ENCODE results near the gene UTY. TPM values are rescaled to one million over a fixed set of nuclear protein-coding genes. Genes with fewer than 3 reads are reported as not detected.

The UTY gene
- total and polyA plus RNA-seq, 2 of the 8 experiments (the other 6 are each of a cell fraction or from before 2014, with no cell fraction given): 7.2 to 20.4 TPM

GRCh38 chrY:13227354-13227953 lies 252.4 kb downstream of the UTY start:
- H3K23ac ChIP-seq (ENCODE audit: insufficient read length): no peak overlapping the region
- no peaks in the 10 kb centered on the region for H3K4me1 ChIP-seq (replicated peaks in 1 of 4; ENCODE audit: control insufficient read depth in 3 of 4, insufficient read depth in 4 of 4, low read length in 3 of 4)
- no peak overlapping the region for H3K4me3 ChIP-seq (ENCODE audit: extremely low read depth in 1 of 4, insufficient read depth in 2 of 4, low read depth in 3 of 4, low read length in 4 of 4)
- no peak overlapping the region for H3K27ac ChIP-seq (ENCODE audit: low read depth, low read length)
- no peak overlapping the region for H2BK120ac ChIP-seq (replicated peaks; ENCODE audit: low read depth, low read length)
- no peaks in the 10 kb centered on the region for H4K20me1 ChIP-seq (replicated peaks in 1 of 2; ENCODE audit: control insufficient read depth in 1 of 2, insufficient read depth in 2 of 2, low read length in 2 of 2)
- H2BK5ac ChIP-seq (ENCODE audit: low read depth, low read length): no peak overlapping the region
- H3K23me2 ChIP-seq (ENCODE audit: low read depth, low read length): no peaks in the 10 kb centered on the region
- no peak overlapping the region for H4K5ac ChIP-seq (ENCODE audit: insufficient read length, low read depth, low read length)
- DNase-seq (ENCODE audit: low read depth in 1 of 2, low spot score in 2 of 2): no peak
- H3K9ac ChIP-seq (replicated peaks in 1 of 4; ENCODE audit: extremely low read depth in 1 of 4, low read depth in 3 of 4, low read length in 3 of 4): no peak overlapping the region
- no peak overlapping the region for H2AK5ac ChIP-seq (ENCODE audit: low read depth, low read length)
- H2BK20ac ChIP-seq (ENCODE audit: low read length): no peak overlapping the region
- 100% methylated on average over 1 of the region's 2 CpGs; no CpG with 5 or more reads in 1 of the 2 experiments for WGBS, 2 experiments (ENCODE audit: extremely low coverage in 1 of 2, insufficient coverage in 1 of 2, insufficient read length in 1 of 2, insufficient replicate concordance in 2 of 2, low coverage in 1 of 2, low lambda C conversion rate in 2 of 2, missing lambda C conversion rate in 1 of 2)
- ChIA-PET POLR2A (ENCODE audit: partially characterized antibody) (no interaction called here), CTCF (ENCODE audit: partially characterized antibody) (interaction anchor here (0.9 kb wide), 1 partner anchor 111 kb away, joined by 3 read pairs; no protein-coding TSS in a partner anchor)
- H3K4ac ChIP-seq (replicated peaks; ENCODE audit: insufficient read length, low read depth, low read length): no peak overlapping the region
- no peak overlapping the region for H3K14ac ChIP-seq (ENCODE audit: insufficient read length)
- no peak overlapping the region for H3K18ac ChIP-seq (ENCODE audit: extremely low read depth, low read length)
- no peak overlapping the region for H4K8ac ChIP-seq (ENCODE audit: extremely low read depth, insufficient read depth, low read length)
- no peaks in the 10 kb centered on the region for H3K36me3 ChIP-seq (ENCODE audit: control insufficient read depth in 2 of 4, insufficient read depth in 4 of 4, low read length in 3 of 4)
- no peak overlapping the region for H2BK12ac ChIP-seq (ENCODE audit: low read depth, low read length)
- no peak overlapping the region for H3K4me2 ChIP-seq (ENCODE audit: insufficient read depth in 1 of 2, low read depth in 2 of 2, low read length in 2 of 2)
- H4K91ac ChIP-seq (replicated peaks; ENCODE audit: insufficient read length, low read length): no peak overlapping the region
- H3K79me1 ChIP-seq (ENCODE audit: low read depth, low read length): no peaks in the 10 kb centered on the region
- H3K79me2 ChIP-seq (ENCODE audit: control insufficient read depth in 1 of 2, insufficient read depth in 2 of 2, low read length in 2 of 2): no peaks in the 10 kb centered on the region
- H2BK15ac ChIP-seq (ENCODE audit: low read length): no peak overlapping the region
- no peak for FAIRE-seq
- 0 out of 4 replicates have a peak, but pooled peaks cover 0 to 4% of the 10 kb centered on the region in 2 experiments for H3K9me3 ChIP-seq (ENCODE audit: insufficient read depth in 2 of 2, low read depth in 1 of 2, low read length in 1 of 2)
- no peak overlapping the region for H3K56ac ChIP-seq (replicated peaks; ENCODE audit: insufficient read length, low read depth, low read length)
- H2AFZ ChIP-seq (ENCODE audit: low read length): no peak overlapping the region
- no peaks in the 10 kb centered on the region for H3K27me3 ChIP-seq (replicated peaks in 1 of 4; ENCODE audit: control insufficient read depth in 3 of 4, extremely low read depth in 1 of 4, insufficient read depth in 3 of 4, low read length in 3 of 4)
- no peak for TF ChIP-seq HDAC2 (IDR thresholded peaks at IDR 0.05; ENCODE audit: borderline replicate concordance in 1 of 2, low read depth in 2 of 2, low read length in 2 of 2)
- TF ChIP-seq POLR2A (IDR thresholded peaks at IDR 0.05; ENCODE audit: control extremely low read depth in 1 of 2, low read depth in 2 of 2, low read length in 2 of 2): no peak
- no peak for TF ChIP-seq EP300 (IDR thresholded peaks at IDR 0.05; ENCODE audit: borderline replicate concordance in 1 of 2, low read depth in 2 of 2, low read length in 2 of 2)
- no peak for TF ChIP-seq SRF (IDR thresholded peaks at IDR 0.05; ENCODE audit: low read depth, low read length)
- no peak for TF ChIP-seq ATF3 (IDR thresholded peaks at IDR 0.05; ENCODE audit: insufficient read depth, low read depth, low read length)
- TF ChIP-seq GABPA (IDR thresholded peaks at IDR 0.05; ENCODE audit: borderline replicate concordance, insufficient read depth, low read length): no peak
- no peak for TF ChIP-seq TCF12 (IDR thresholded peaks at IDR 0.05; ENCODE audit: low read depth, low read length)
- no peak for TF ChIP-seq KDM1A (IDR thresholded peaks at IDR 0.05; ENCODE audit: borderline replicate concordance, low read length)
- TF ChIP-seq JUN (IDR thresholded peaks at IDR 0.05; ENCODE audit: low read depth, low read length): no peak
- TF ChIP-seq YY1 (IDR thresholded peaks at IDR 0.05; ENCODE audit: low read depth, low read length): no peak
- no peak for TF ChIP-seq JUND (IDR thresholded peaks at IDR 0.05; ENCODE audit: low read length)
- no peak for TF ChIP-seq KDM5A (IDR thresholded peaks at IDR 0.05; ENCODE audit: low read length)
- no peak for TF ChIP-seq ASH2L (IDR thresholded peaks at IDR 0.05; ENCODE audit: low read length)
- no peak for TF ChIP-seq MAFK (IDR thresholded peaks at IDR 0.05; ENCODE audit: low read depth, low read length)

All from H1 (cell line).